DLD1 (cell line): ENCODE results near the gene HS3ST4.

Experiments
- in situ Hi-C: cut with HindIII; loops from 2 replicates; pipeline ENCODE4 v1.10.0; 2017; ENCODE audit warnings: low sequenced_read_pairs

The HS3ST4 gene

DNA sequence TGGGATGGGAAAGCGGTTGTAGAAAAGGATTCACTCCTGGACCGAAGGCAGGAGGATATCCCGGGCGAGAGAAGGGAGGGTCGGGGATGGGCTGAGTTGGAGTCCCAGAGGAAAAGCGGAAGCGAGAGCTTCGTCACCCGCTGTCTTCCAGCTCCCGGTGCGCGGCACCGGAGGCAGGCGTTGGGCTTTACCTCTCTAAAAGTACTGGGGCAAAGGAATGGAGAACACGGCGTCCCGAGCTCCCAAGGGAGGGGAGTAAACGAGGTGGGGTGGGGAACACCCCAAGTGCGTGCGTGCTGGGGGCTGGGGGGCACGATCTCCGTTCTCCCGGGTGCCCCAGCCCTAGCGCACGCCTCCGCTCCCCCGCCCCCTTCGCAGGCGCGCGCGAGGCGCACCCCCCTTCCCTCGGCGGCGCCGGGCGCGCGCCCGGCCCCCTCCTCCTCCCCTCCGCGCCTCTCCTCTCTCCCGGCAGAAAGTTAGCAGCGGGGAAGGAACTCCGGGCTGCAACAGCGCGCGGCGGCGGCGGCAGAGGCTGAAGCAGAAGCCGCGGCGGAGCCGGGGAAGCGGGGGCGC, at the start of gene HS3ST4:
Gene HS3ST4 (plus strand): TSS at position 441 of the 573 bp plus-strand sequence.
- in situ Hi-C loops = no loop called here

DNA sequence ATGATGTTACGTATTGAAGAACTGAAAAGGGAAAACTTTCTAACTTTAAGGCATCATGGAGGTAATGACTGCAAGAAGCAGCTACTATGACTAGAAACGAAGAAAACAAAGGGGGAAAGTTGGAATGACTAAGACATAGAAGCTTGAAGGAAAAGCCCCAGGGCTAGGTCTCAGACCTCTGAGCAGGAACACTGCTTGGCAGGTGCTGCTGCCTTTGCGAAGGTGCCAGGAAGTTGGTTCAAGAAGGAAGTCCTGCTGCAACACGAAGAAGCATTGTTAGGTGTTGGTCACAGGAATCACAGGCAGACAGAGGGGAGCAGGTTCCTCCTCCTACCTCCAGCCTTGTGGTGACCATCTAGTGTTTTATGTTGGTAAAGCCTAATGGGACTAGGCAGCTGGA, 48.1 kb upstream of the HS3ST4 start:
- in situ Hi-C loops = no loop called here

GRCh38 chr16:25656639-25657038, 35.1 kb upstream of the HS3ST4 start:
- in situ Hi-C loops = no loop called here

DNA sequence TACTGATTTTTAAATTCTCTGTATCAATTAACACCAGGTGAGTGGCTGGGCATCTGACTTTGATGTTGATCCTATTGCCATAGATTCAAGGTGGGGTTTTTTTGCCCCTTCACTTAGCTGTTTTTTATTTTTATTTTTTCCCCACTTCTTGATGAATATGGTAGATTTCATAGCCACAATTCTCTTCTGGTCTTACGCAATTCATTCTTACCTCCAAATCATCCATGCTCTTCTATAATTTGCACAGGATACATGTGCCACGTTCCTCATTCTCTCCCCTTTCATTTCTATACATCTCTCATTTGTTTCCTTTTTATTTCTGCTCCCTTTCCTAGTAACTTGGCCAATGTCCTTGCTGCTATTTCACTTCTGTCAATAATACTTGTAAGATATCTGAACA, 14.9 kb upstream of the HS3ST4 start:
- in situ Hi-C loops = no loop called here

DNA sequence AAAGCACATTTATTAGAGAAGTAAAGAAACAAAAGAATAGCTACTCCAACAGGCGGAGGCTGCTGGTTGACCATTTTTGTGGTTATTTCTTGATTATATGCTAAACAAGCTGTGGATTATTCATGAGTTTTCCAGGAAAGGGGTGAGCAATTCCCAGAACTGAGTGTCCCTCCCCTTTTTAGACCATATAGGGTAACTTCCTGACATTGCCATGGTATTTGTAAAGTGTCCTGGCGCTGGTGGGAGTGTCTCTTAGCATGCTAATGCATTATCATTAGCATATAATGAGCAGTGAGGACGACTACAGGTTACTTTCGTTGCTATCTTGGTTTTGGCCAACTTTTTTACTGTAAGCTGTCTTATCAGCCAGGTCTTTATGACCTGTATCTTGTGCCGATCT, 12.2 kb upstream of the HS3ST4 start:
- in situ Hi-C loops = no loop called here

- in situ Hi-C loops = no loop called here
Measured at GRCh38 chr16:25689137-25689836, 2.5 kb upstream of the HS3ST4 start.

DNA sequence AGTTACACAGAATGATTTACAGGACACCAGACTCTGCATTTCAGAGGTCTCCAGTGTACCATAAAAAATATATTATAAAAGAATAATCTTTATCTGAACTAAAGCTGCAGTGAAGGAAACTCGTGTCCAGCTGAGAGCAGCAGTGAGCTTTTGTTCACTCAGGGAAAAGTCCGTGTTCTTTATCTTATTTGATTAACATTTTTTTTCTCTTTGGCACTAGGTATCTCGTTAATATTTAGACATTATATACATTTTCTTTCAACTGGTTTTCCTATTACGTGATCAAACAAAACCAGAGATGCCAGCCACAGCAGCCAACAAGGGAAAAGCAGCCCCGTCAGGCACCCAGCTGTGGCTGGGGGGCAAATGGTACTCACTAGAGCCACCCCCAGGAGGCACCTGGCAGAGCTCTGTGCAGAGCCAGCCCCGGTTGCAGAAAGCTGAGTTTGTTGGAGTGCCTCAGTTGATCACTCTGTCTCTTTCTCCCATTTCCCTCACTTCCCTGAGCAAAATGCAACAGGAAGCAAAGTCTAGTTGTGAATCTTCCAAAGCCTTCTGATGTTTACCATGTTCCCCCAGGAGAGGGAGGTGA, 1.1 kb upstream of the HS3ST4 start:
- in situ Hi-C loops = no loop called here

GRCh38 chr16:25692351-25692741, 587 bp downstream of the HS3ST4 start:
- in situ Hi-C loops = no loop called here

DNA sequence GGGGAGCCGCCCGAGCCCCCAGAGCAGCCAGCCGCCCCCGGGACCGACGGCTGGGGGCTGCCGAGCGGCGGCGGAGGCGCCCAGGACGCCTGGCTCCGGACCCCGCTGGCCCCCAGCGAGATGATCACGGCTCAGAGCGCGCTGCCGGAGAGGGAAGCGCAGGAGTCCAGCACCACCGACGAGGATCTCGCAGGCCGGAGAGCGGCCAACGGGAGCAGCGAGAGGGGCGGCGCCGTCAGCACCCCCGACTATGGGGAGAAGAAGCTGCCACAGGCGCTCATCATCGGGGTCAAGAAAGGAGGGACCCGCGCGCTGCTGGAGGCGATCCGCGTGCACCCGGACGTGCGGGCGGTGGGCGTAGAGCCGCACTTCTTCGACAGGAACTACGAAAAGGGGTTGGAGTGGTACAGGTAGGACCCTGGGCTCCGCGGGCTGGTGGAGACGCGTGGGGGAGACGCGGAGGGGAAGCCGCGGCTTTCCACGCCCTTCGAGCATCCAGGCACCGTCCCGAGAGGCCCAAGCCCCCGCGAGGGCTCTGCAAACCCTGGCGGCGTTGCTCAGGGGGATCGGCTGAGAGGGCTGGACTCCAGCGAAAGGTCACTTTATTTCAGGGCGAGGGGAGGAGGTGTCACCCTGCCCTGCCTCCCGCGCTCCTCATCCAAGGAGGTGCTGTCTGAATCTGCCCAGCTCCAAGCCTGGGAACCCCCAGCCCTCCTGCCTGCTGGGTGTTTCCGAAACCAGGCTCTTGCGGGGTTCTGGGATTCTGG, 1.2 kb downstream of the HS3ST4 start:
- in situ Hi-C loops = no loop called here

DNA sequence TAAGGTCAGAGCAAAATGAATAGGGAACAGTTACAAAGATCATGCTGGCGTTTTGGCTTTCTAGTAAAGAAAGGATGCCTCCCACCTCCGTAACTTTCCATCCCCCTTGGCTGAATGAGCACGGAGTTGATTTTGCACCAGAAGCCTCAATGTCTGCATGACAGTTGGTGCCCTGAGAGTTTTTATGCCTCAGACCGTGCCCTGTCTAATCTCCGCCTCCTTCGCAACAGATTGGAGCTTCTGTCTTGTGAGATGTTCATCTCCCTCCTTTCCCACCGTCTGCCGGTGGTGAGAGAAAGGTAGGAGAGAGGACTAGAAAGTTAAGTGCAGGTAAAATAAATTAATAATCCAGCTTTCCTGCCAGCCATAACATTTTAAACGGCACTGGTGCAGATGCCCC, 1.9 kb downstream of the HS3ST4 start:
- in situ Hi-C loops = no loop called here

DNA sequence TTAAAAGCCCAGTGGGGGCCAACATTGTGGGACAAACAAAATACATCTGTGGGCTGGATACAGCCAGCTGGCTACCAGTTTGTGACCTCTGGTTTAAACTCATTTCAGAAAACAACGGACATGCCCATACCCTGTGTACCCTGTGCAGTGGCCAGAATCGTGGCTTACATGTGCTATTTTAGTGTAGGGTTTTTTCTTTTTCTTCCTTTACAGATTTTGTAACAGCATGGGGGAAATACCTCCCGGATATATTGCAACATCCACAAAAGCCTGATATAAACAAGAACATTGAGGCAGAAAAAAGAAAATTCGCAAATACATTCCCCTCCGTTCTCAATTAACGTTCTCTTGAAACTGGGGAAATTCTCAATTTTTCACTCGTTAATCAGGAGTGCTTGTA, 7.3 kb downstream of the HS3ST4 start:
- in situ Hi-C loops = no loop called here

- in situ Hi-C loops = no loop called here
Measured at GRCh38 chr16:25700547-25700946, 8.8 kb downstream of the HS3ST4 start.

- in situ Hi-C loops = no loop called here
Measured at GRCh38 chr16:25707553-25707952, 15.8 kb downstream of the HS3ST4 start.

- in situ Hi-C loops = no loop called here
Measured at GRCh38 chr16:25707982-25708583, 16.3 kb downstream of the HS3ST4 start.

DNA sequence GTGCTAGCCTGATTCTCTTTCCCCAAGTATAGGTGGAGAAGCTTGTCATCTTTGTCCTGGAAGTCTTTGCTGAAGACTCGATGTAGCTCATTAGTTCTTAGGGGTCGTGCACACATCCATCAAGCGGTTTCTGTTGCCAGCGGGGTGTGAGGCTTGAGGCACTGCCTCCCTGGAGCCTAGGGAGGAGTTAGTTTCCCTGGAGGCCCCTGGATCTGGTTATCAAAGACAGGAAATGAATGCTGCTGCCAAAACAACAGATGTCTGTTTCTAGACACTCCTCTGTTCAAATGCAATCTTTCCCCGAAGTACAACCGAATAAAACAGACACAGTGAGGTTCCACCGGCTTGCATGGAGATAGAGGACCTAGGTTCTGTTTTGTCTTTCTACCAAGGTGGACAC, 17.5 kb downstream of the HS3ST4 start:
- in situ Hi-C loops = no loop called here

- in situ Hi-C loops = no loop called here
Measured at GRCh38 chr16:25713785-25714570, 22.2 kb downstream of the HS3ST4 start.

GRCh38 chr16:25716186-25716585, 24.4 kb downstream of the HS3ST4 start:
- in situ Hi-C loops = no loop called here

DNA sequence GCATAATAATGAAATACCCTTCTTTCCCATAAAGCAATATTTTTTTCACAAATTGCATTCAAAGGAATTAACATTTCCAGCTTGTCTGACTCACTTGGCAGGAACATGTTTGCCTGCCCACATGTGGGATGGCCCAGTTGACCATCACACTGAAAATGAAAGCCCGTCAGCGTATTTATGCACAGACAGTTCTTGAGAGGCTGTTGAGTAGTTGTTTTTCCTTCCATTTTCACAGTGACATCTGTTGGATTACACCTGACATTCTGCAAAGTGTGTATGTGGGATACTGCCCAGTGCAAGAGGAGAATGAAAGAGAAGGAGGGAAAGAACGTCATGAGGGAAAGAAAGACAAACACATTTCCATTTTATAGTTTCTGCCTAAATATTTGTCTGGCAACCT, 29.7 kb downstream of the HS3ST4 start:
- in situ Hi-C loops = no loop called here

DNA sequence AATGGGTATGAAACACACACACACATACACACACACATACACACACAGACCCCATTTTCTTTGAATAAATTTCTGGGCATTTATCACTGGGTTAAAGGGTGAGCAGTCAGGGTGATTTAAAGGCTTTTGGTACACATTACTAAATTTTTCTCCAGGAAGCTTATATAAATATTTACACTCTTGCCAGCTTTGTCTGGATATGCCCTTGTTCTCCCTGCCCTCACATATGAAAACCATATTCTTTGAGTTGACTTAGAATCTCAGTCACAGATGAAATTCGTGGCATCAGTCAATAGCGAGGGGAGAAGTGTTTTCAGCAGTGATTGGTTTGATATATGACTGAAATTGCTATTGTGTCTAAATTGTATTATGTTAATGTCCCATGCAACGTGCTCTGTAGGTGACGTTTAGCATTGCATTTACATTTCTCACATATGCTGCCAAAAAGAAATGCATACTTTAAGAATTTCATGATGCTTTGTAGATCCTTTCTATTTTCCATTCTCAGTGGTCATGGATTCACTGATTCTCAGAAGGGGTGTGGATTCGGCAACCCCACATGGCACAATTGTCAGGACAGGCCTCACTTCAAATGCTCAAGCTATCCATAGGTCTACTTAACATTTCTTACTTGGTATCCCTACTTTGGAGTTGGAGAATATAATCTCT, 34.8 kb downstream of the HS3ST4 start:
- in situ Hi-C loops = no loop called here
